ENCODE measurements around the gene CYB5R2.
"Not testable (repeated sequence)": the region's sequence is repeated elsewhere in the genome, so short reads cannot be mapped to it uniquely, and the experiment has no call there.

CYB5R2 gene

GRCh38 chr11:7668911-7669310 is 4.4 kb downstream of the CYB5R2 start:
- no peak for DNase-seq (ENCODE audit: low spot score)

- DNase-seq (ENCODE audit: low spot score) = no peak
Observed at GRCh38 chr11:7668464-7668863, 4.8 kb downstream of the CYB5R2 start.

- no peak for DNase-seq (ENCODE audit: low spot score)
Observed at GRCh38 chr11:7667460-7667859, 5.8 kb downstream of the CYB5R2 start.

GRCh38 chr11:7666292-7666866 is 6.9 kb downstream of the CYB5R2 start:
- DNase-seq (ENCODE audit: low spot score) = no peak

GRCh38 chr11:7665473-7666291 is 7.6 kb downstream of the CYB5R2 start:
- peak; percentile 82 for DNase-seq (ENCODE audit: low spot score)

GRCh38 chr11:7664867-7665266 is 8.4 kb downstream of the CYB5R2 start:
- no peak for DNase-seq (ENCODE audit: low spot score)

GRCh38 chr11:7663531-7663930 is 9.8 kb downstream of the CYB5R2 start:
- DNase-seq (ENCODE audit: low spot score) = not testable (repeated sequence)

- DNase-seq (ENCODE audit: low spot score) = peak; percentile 40
Observed at GRCh38 chr11:7657306-7658025, 15.8 kb downstream of the CYB5R2 start.

GRCh38 chr11:7656704-7657103 is 16.6 kb downstream of the CYB5R2 start:
- no peak for DNase-seq (ENCODE audit: low spot score)

GRCh38 chr11:7655253-7656217 is 17.8 kb downstream of the CYB5R2 start:
- no peak for DNase-seq (ENCODE audit: low spot score)

GRCh38 chr11:7654195-7654705 is 19.1 kb downstream of the CYB5R2 start:
- no peak for DNase-seq (ENCODE audit: low spot score)

- DNase-seq (ENCODE audit: low spot score) = no peak
Observed at GRCh38 chr11:7651700-7652099, 21.6 kb downstream of the CYB5R2 start.

GRCh38 chr11:7651140-7651551 is 22.2 kb downstream of the CYB5R2 start:
- DNase-seq (ENCODE audit: low spot score) = no peak

GRCh38 chr11:7648264-7648663 is 25.0 kb downstream of the CYB5R2 start:
- DNase-seq (ENCODE audit: low spot score) = no peak

- DNase-seq (ENCODE audit: low spot score) = no peak
Observed at GRCh38 chr11:7646866-7647265, 26.4 kb downstream of the CYB5R2 start.

- no peak for DNase-seq (ENCODE audit: low spot score)
Observed at GRCh38 chr11:7645206-7645605, 28.1 kb downstream of the CYB5R2 start.

- no peak for DNase-seq (ENCODE audit: low spot score)
Observed at GRCh38 chr11:7643314-7643713, 30.0 kb downstream of the CYB5R2 start.

GRCh38 chr11:7642747-7643146 is 30.6 kb downstream of the CYB5R2 start:
- no peak for DNase-seq (ENCODE audit: low spot score)

- DNase-seq (ENCODE audit: low spot score) = no peak
Observed at GRCh38 chr11:7640816-7641215, 32.5 kb downstream of the CYB5R2 start.

- no peak for DNase-seq (ENCODE audit: low spot score)
Observed at GRCh38 chr11:7639643-7640025, 33.7 kb downstream of the CYB5R2 start.

All from HuH-7.5 (cell line).